Stimulated activated CD8-positive, alpha-beta memory T cell treated with anti-CD3 and anti-CD28 coated beads, Interleukin-15, amount 100 ng/mL, for 24 hours (primary cell): Measurements from ENCODE around the gene ZNF200.

Experiments used
- DNase-seq: peaks from one replicate; pipeline ENCODE4 v3.0.0-alpha.2; 2020; ENCODE audit warnings: low read depth

Gene ZNF200

GRCh38 chr16:3175157-3176093 is 59.5 kb downstream of the ZNF200 start:
- no peak for DNase-seq

- no peak for DNase-seq
Observed at GRCh38 chr16:3174618-3175148, 60.3 kb downstream of the ZNF200 start.

DNA sequence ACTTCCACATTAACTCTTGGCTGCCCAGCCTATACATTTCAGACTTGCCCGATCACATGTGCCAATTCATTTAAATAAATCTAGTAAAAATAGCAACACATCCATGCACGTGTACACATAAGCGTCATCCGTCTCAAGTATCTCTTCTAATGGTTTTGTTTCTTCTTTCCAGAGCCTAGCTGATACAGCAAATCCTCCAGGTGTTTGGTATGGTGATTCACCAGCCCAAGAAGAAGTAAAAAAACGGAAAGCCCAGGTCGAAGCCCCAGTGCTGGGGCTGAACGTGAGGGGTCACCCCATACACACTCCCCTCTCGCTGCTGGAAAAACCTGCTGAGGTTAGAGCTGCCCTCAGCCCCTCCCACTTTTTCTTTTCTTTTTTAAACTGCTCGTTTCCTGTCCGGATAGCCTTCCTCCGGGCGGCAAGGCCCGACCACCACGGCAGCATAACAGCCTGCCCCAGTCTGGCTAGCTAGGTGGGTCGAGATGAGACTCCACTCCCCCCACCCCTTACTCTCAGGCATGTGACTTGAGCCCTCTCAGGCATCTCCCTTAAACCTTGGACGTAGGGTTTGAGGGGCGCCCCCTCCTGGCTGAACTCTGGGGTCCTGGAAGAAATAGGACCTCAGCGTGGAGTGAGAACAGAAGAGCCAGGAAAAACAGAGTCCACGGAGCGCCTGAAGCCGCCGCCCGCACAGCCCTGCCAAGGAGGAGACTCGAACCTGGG is 60.9 kb downstream of the ZNF200 start:
- no peak for DNase-seq
